GM12892 (cell line): ENCODE results near the gene DDI1.

Experiments
- POLR2A ChIP-seq: IDR thresholded peaks from 2 replicates; pipeline ENCODE4 v1.6.1; 2011; ENCODE audit warnings: low read depth, low read length, control low read depth
- POLR2AphosphoS5 ChIP-seq: IDR thresholded peaks from 2 replicates; pipeline ENCODE4 v1.6.1; 2011; ENCODE audit warnings: low read depth, low read length, control low read depth
- TAF1 ChIP-seq: IDR thresholded peaks from 2 replicates; pipeline ENCODE4 v1.6.1; 2011; ENCODE audit warnings: low read depth, mild to moderate bottlenecking, control low read depth, low read length, borderline replicate concordance

- TF ChIP-seq POLR2A (no peak), POLR2AphosphoS5 (no peak), TAF1 (no peak)
Observed at GRCh38 chr11:103994518-103994917, 41.9 kb upstream of the DDI1 start.
